T1000 (cell line): ENCODE results near the gene NUDT16L1.
"Not testable (repeated sequence)": the region's sequence is repeated elsewhere in the genome, so short reads cannot be mapped to it uniquely, and the experiment has no call there.

Experiments used
- DNase-seq: peaks from one replicate; lab custom pipeline; 2025; ENCODE audit warnings: mixed read lengths; lab: John Stamatoyannopoulos, UW

The NUDT16L1 gene

DNA sequence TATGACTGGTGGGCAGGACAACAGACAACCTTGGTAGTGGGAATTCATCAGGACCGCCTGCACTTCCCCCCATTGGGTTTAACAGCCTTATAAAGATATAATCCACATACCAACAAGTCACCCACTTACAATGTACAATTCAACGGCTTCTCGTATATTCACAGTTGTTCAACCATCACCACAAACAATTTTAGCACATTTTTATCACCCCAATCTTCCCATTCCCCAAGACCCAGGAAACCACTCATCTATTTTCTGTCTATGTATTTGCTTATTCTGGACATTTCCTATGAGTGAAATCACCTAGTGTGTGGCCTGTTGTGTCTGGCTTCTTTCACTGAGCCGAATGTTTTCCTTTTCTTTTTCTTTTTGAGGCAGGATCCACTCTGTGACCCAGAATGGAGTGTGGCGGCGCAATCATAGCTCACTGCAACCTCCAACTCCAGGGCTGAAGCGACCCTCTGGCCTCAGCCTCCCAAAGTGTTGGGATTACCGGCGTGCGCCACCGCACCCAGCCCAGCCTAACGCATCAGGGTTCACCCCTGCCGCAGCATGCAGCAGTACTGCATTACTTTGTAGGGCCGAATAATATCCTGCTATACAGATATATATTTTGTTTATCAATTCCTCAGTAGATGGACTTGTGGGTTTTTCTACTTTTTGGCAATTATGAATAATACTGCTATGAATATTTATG is 29.9 kb downstream of the NUDT16L1 start:
- no peak for DNase-seq

DNA sequence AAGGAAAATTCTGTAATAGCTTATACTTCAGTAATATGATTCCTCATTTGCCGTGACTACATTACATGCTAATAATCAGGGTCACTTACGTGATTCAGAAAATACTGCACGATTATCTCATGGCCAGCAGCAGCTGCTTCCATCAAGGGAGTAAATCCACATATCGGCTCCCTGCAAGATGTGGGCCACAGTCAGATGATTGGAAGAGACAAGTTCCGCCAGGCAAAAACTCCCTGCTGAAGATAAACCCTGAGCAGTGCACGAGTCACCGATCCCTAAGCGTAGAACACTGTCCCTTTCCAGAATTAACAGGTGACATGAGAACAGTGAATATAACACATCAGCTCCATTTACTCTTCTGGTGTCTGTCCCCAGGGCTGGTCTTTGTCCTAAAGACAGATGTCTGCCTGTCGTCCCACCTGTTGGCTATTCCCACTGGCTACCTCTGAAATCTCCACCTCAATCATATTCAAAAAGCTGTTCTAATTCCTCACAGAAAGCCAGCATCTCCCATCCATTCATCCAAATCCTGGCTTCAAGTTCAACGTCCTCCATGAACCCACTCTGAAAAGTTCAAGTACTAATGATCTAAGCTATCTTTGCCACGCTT is 31.4 kb downstream of the NUDT16L1 start:
- no peak for DNase-seq

DNA sequence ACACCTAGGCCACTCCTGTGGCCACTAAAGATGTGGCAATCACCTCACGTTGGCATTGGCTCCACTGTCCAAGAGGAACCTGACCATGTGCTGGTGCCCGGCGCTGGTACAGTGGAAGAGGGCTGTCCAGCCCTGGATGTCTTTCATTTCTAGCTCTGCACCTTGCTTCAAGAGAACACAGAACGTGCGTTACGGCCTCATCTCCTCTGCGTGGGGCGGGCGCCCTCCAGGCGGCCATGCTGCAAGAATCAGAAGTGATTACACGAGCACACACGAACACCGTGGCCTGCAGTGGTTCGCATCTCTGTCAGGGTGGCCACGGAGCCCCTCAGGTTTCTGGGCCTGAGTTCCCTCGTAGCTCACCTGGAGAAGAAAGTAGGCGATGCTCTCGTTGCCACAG is 33.3 kb downstream of the NUDT16L1 start:
- no peak for DNase-seq

DNA sequence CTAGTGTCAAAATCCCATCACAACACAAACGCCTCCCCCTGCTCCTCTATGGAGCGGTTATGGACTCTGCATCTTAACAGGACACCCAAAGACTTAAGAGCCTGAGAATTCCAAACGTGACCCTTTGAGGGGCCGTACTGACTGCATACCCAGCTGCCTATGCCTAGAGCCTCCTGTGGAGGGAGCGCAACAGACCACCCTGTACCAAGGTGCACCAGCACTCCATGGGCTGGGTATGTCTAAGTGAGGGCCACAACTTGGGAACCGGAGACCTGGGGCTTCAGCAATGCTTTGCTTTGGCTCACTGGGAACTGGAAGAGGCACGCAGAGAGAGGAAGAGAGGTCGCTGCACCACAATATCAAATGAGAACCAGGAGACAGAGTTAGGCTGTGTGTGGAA is 35.3 kb downstream of the NUDT16L1 start:
- DNase-seq: no peak

DNA sequence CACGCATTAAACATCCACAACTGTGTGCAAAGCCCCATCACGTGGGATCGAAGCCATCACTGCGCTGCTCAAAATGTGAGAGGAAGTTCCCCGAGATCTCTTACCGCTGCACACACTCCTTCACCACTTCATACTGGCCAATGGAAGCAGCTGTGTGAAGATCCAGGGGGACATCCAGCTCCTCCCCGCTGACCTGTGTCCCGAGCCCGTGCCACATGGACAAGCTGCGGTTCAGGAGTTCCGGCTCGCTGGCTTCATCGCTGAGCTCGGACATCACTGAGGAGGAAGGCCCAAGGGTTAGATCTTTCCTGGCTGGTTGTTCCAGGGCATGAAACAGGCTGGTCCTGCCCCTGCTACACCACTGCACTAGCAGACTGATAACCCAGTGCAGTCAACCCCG is 36.5 kb downstream of the NUDT16L1 start:
- DNase-seq: no peak

DNA sequence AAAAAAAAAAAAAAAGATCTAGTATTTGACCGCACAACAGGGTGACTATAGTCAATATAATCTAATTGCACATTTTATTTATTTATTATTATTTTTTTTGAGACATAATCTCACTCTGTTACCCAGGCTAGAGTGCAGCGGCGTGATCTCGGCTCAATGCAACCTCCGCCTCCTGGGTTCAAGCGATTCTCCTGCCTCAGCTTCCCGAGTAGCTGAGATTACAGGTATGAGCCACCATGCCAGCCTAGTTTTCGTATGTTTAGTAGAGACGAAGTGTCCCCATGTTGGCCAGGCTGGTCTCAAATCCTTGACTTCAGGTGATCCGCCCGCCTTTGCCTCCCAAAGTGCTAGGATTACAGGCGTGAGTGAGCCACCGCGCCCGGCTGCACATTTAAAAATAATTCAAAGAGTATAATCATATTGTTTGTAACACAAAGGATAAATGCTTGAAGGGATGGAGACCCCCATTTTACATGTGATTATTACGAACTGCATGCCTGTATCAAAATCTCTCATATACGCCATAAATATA is 39.9 kb downstream of the NUDT16L1 start:
- no peak for DNase-seq

DNA sequence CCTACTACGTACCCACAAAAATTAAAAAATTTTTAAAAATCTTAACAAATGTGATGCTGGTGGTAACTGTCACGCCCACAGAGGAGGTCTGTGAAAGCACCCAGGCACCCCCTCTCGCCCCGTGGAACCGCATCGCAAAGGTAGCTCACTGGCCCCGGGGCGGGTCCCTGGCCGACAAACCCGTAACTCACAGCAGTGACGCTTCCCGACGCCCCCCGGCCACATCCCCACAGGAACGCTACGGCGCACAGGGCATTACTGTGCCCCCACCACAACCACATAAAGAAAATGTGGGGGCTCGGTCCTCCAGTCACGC is 40.3 kb downstream of the NUDT16L1 start:
- DNase-seq: no peak

DNA sequence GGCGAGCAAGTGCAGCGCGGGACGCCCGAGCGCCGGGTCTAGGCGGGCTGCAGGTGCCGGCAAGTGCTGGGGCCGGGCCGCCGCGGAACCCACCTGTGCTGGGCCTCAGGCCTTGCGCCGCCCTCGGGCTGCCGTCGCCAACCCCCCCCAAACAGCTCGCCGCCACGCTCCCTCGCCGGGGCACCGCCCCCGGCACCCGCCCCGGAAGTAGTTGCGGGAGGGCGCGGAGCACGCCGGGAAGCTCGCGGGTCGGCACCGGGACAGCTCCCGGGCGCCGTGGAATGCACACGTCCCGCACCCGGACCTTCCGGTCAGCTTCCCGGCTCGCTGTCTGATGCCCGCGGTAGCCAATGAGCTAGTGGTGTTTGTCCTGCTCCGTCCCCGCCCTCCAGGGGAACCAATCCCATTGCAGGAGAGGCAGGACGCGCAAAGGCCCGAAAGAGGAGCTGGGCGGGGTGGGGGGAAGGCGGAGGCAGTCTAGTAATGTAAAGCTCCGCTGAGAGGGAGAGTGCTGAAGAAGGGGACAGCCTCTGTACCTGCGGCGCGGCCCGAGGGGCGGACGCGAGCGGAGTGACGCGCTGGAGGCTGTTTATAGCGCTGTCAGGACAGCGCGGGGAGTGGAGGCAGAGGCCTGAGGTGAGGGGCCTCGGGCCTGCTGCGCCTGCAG is 40.8 kb downstream of the NUDT16L1 start, which contains the start of the genes ANKS3 and DNAAF8:
Gene ANKS3 (minus strand): TSS at position 209 of the 667 bp plus-strand sequence. CDS start 4,122 bp downstream, outside the sequence.
Gene DNAAF8 (plus strand): TSS at position 475 of the 667 bp plus-strand sequence. CDS start 1,978 bp downstream, outside the sequence.
- DNase-seq: peak; percentile 92

DNA sequence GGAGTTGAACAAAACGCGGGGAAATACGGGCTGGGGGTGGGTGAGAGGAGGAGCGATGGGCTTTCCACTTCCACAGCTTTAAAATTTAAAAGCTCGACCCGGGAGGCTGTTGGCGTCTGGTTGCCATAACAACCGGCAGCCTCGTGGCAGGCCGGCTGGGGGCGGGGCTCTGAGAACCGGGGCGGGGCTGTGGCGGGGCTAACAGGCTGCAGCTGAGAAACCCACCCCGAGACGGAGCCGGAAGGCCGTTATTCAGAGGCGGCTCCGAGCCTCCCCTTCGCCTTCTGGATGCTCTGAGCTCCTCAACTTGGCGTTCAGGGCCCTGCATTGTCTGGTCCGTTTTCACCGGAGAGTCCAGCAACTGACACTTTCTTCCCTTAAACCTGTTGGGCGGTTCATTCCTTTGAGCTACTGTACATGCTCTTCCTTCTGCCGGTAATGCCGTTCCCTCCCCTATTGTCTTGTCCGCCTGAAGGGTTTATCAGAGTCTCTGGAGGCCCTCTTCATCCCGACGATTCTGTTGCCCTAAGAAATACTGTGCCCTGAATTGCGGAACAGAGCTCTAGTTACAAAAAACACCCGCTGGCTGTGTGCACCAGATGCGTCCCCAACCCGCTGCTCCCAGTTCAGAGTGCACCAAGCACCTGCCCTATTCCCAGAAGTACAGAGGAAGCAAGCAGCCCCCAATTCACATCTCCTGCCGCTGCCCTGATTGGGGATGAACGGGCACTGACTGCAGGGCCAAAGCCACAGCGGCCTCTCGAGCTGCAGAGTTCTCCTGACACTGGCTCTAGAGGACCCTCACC is 41.6 kb downstream of the NUDT16L1 start:
- DNase-seq: peak; percentile 83

DNA sequence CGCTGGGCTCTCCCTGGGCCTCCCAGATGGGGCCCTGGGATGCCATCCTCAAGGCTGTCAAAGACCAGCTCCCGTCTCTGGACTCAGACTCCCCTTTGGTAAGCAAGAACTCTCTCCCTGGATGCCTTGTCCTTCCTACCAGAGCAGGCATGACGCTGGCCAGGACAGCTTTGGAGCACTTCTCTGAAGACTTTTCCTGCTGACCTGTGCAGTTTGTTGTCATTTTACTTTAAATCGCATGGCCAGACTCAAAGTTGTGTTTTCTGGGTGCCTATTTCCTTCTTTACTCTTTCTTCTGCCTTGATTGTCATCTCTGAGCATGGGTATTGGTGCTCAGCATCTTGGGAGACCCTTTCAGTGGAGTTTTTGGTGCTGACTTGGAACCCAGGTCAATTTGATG is 43.2 kb downstream of the NUDT16L1 start:
- no peak for DNase-seq

DNA sequence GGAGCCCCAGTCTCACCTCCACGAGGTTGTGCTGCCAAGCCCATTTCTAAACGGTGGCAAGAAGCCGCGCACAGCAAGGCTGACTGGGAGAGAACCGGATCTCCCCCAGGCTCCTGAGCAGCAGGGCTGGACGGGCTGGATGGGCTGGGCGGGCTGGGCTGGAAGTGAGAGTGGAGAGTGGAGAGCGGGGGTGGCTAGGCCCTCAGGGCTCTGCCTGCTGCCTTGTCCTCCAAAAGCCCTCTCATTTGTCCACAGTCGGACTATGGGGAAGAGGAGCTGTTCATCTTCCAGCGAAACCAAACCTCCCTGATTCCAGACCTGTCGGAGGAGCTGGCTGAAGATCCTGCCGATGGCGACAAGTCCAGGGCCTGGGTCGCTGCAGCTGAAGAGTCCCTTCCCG is 44.2 kb downstream of the NUDT16L1 start:
- DNase-seq: no peak

DNA sequence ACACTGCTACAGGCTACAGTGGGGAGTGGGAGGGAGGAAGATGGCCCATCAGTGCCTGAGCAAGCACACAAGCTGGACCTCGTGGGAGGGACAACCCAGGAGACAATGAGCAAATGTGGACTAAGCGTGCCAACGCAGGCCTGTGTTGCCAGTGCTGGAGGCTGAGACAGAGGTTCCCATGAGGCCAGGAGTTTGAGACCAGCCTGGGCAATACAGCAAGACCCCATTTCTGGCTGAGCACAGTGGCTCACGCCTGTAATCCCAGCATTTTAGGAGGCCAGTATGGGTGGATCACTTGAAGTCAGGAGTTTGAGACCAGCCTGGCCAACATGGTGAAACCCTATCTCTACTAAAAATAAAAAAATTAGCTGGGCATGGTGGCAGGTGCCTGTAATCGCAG is 45.0 kb downstream of the NUDT16L1 start:
- DNase-seq: not testable (repeated sequence)

DNA sequence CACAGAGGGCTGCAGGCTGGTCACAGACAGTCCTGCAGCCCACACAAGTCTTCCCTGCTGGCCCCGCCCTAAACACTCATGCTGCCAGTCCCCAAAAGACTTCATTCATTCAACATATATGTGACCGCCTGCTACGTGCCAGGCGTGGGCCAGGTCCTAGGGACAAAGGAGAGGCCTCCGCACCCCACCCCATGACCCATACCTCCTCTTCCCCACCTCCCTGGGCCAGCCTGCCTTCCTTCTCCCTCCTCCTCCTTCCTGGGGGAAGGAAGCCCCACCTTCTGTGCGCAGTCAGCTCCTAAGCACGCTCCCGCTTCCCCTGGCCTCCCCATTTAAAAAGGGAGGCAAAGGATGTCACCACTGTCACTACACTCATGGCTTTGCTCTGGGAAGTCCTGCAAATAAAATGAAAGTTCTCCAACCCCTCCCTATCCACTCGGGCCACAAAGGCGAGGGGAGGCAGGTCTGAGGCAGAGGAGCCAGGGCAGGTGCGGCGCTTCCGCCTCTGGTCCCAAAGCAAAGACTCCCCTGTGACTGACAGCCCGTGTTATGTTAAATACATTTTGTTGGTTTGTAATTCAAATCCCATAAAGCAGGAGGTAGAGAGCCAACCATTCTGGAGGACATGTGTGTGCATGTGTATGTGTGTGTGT is 50.0 kb downstream of the NUDT16L1 start:
- no peak for DNase-seq

DNA sequence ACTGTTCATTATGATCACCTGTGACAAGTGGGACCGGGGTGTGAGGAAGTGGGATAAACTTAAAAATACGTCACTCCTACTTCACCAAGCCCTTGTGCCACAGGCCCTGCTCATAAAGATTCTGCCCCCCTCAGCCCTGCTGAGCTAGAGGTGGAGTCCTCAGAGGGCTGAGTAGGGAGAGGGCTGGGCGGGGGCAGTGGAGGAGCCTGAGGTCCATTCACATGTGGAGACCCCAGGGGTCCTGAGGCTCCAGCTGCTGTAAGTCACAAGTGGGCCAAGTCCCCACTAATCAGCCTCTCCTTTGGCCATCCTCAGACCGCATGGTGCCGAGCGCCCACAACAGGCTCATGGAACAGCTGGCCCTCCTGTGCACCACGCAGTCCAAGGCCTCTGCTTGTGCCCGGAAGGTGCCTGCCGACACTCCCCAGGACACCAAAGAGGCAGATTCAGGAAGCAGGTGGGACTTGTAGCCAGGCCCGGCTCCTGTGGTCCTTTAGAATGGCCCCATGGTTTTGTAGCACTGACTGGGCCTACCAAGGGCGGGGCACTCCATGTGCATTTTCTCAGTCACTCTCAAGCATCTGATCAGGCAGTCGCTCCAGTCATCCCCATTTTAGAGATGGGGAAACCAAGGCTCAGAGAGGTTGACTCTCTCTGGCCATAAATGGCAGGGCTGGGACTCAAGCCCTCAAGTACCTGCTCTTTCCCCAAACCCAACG is 51.4 kb downstream of the NUDT16L1 start:
- DNase-seq: no peak

DNA sequence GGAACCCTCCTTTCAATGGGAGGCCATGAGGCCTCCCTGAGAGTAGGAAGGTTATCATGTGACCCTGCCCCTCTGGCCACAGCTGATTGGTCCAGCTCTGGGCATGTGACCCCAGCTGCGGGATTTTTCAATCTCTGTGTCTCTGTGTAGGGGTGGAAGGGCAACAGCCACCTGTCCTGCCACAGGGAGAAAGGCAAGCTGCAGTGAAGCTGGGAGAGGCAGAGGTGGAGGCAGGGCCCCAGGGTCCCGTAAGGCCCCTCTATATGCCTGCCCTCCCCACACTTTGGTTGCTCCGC is 51.9 kb downstream of the NUDT16L1 start:
- no peak for DNase-seq
